ENCODE results near the gene C12orf50. TPM values are rescaled to one million over a fixed set of nuclear protein-coding genes. Genes with fewer than 3 reads are reported as not detected.
A peak's percentile ranks its signal among the peaks of the same experiment; 100 is the strongest.

The C12orf50 gene
- total and polyA plus RNA-seq, 9 of the 15 experiments (the other 6 are each of a cell fraction or from before 2014, with no cell fraction given), result 0.07 to 0.14 (median 0.11) TPM; not detected in 6

DNA sequence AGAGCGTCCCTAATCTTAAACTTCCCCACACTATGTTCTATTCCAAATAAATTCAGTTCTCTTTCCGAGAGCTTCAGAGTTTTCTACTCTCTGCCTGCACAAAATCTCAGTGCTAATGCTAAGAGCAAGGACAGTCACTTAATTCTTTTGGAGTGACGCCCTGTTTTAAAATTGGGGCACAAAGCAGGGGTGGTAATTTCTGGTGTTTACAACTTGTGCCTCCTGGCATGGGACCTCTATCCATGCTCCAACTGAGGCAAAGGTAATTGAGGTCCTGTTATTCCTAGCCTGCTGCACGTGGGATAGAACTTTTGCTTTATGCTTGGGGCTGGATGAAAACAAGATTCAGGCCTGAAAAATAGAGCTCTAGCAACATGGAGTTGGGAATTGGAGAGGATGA, 22.9 kb downstream of the C12orf50 start:
- H3K36me3 ChIP-seq (ENCODE audit: control insufficient read depth, insufficient read depth, low read length), result no peaks in the 10 kb centered on the region
- 0 out of 2 replicates have a peak overlapping the region, but pooled peaks have one; percentile 17 for H2AFZ ChIP-seq (ENCODE audit: low read depth, low read length)
- no peak overlapping the region for H3K4me3 ChIP-seq
- no peaks in the 10 kb centered on the region for H4K20me1 ChIP-seq (replicated peaks; ENCODE audit: control insufficient read depth, insufficient read depth, low read length)
- ChIA-PET POLR2A (no interaction called here), CTCF (ENCODE audit: low intra/inter-chr PET ratio) (no interaction called here)
- no peak for FAIRE-seq
- no peak for DNase-seq (ENCODE audit: extremely low read depth in 1 of 4, low spot score in 3 of 4)
- TF ChIP-seq ZNF561 (CRISPR knock-in tag; conservative IDR thresholded peaks at IDR 0.05) (no peak), CREBBP (IDR thresholded peaks at IDR 0.05; ENCODE audit: low read depth, low read length) (no peak), ZNF184 (CRISPR knock-in tag; IDR thresholded peaks at IDR 0.05) (no peak), ZNF197 (CRISPR knock-in tag; IDR thresholded peaks at IDR 0.05; ENCODE audit: low read depth) (no peak), ZNF165 (CRISPR knock-in tag; IDR thresholded peaks at IDR 0.05; ENCODE audit: borderline replicate concordance) (no peak), PHF20 (IDR thresholded peaks at IDR 0.05; ENCODE audit: partially characterized antibody) (no peak), PHTF2 (CRISPR knock-in tag; IDR thresholded peaks at IDR 0.05) (no peak), GABPB2 (CRISPR knock-in tag; conservative IDR thresholded peaks at IDR 0.05) (no peak), MCM2 (IDR thresholded peaks at IDR 0.05; ENCODE audit: low read depth) (no peak), KDM2B (CRISPR knock-in tag; IDR thresholded peaks at IDR 0.05) (no peak), ZNF316 (IDR thresholded peaks at IDR 0.05) (no peak), POLR2AphosphoS2 (IDR thresholded peaks at IDR 0.05; ENCODE audit: low read length) (no peak), CHCHD3 (CRISPR knock-in tag; IDR thresholded peaks at IDR 0.05) (no peak), ZNF143 (CRISPR knock-in tag; IDR thresholded peaks at IDR 0.05) (no peak), ZNF589 (CRISPR knock-in tag; IDR thresholded peaks at IDR 0.05; ENCODE audit: low read depth) (no peak), ETS2 (tag; IDR thresholded peaks at IDR 0.05; ENCODE audit: borderline replicate concordance, poor library complexity, severe bottlenecking) (no peak), IFI16 (CRISPR knock-in tag; IDR thresholded peaks at IDR 0.05) (no peak)
- TF ChIP-seq, protein P1, sequence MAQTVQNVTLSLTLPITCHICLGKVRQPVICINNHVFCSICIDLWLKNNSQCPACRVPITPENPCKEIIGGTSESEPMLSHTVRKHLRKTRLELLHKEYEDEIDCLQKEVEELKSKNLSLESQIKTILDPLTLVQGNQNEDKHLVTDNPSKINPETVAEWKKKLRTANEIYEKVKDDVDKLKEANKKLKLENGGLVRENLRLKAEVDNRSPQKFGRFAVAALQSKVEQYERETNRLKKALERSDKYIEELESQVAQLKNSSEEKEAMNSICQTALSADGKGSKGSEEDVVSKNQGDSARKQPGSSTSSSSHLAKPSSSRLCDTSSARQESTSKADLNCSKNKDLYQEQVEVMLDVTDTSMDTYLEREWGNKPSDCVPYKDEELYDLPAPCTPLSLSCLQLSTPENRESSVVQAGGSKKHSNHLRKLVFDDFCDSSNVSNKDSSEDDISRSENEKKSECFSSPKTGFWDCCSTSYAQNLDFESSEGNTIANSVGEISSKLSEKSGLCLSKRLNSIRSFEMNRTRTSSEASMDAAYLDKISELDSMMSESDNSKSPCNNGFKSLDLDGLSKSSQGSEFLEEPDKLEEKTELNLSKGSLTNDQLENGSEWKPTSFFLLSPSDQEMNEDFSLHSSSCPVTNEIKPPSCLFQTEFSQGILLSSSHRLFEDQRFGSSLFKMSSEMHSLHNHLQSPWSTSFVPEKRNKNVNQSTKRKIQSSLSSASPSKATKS (CRISPR knock-in tag; IDR thresholded peaks at IDR 0.05), result no peak
- TF ChIP-seq, protein P2, sequence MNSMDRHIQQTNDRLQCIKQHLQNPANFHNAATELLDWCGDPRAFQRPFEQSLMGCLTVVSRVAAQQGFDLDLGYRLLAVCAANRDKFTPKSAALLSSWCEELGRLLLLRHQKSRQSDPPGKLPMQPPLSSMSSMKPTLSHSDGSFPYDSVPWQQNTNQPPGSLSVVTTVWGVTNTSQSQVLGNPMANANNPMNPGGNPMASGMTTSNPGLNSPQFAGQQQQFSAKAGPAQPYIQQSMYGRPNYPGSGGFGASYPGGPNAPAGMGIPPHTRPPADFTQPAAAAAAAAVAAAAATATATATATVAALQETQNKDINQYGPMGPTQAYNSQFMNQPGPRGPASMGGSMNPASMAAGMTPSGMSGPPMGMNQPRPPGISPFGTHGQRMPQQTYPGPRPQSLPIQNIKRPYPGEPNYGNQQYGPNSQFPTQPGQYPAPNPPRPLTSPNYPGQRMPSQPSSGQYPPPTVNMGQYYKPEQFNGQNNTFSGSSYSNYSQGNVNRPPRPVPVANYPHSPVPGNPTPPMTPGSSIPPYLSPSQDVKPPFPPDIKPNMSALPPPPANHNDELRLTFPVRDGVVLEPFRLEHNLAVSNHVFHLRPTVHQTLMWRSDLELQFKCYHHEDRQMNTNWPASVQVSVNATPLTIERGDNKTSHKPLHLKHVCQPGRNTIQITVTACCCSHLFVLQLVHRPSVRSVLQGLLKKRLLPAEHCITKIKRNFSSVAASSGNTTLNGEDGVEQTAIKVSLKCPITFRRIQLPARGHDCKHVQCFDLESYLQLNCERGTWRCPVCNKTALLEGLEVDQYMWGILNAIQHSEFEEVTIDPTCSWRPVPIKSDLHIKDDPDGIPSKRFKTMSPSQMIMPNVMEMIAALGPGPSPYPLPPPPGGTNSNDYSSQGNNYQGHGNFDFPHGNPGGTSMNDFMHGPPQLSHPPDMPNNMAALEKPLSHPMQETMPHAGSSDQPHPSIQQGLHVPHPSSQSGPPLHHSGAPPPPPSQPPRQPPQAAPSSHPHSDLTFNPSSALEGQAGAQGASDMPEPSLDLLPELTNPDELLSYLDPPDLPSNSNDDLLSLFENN (IDR thresholded peaks at IDR 0.05; ENCODE audit: low read depth in 2 of 2, low read length in 2 of 2), result no peak
- H3K27ac ChIP-seq (ENCODE audit: extremely low read depth, low read depth, low read length), result no peak overlapping the region
- H3K9me3 ChIP-seq (replicated peaks; ENCODE audit: control insufficient read depth, insufficient read depth, low read depth, low read length), result no peaks in the 10 kb centered on the region
- ATAC-seq, result no peak
- BruUV-seq (replicated peaks), result no TSS peak
- no peak overlapping the region for H3K9ac ChIP-seq (ENCODE audit: insufficient read depth in 1 of 2, low read depth in 2 of 2, low read length in 2 of 2)
- no peak overlapping the region for H3K4me2 ChIP-seq (ENCODE audit: insufficient read depth, low read length)
- no peaks in the 10 kb centered on the region for H3K27me3 ChIP-seq (ENCODE audit: control insufficient read depth in 2 of 2, insufficient read depth in 2 of 2, low read length in 2 of 2)
- H3K79me2 ChIP-seq (ENCODE audit: control insufficient read depth, insufficient read depth, low read length), result no peaks in the 10 kb centered on the region
- intact Hi-C loops (cut with micrococcal nuclease), result no loop called here
- H3K9me1 ChIP-seq (ENCODE audit: control insufficient read depth, insufficient read depth, low read length), result no peaks in the 10 kb centered on the region
- H3K4me1 ChIP-seq (replicated peaks in 1 of 2; ENCODE audit: control insufficient read depth in 2 of 2, insufficient read depth in 2 of 2, low read length in 2 of 2), result no peaks in the 10 kb centered on the region
- WGBS (ENCODE audit: insufficient coverage, low coverage, missing lambda C conversion rate), result 2% methylated on average over 4 of the region's 4 CpGs
- in situ Hi-C loops (cut with MboI), result no loop called here
